Tibial artery (tissue), 4 donors: ENCODE data around the gene ONECUT2.
A peak's percentile ranks its signal among the peaks of the same experiment; 100 is the strongest.
"Not testable (repeated sequence)": the region's sequence is repeated elsewhere in the genome, so short reads cannot be mapped to it uniquely, and the experiment has no call there.

Source experiments
- DNase-seq, 2 donors: peaks; one replicate each; pipeline ENCODE4 v3.0.0-alpha.2; 2019
- H3K27ac ChIP-seq, 2 donors: fragments of 200-600 bp; sonication (generic) in 1 of 2; 1 replicate in 1 of 2; 2 replicates in 1 of 2; pipeline ENCODE4 v1.5.1; 2018 to 2019; ENCODE audit warnings: mild to moderate bottlenecking in 1 of 2
- H3K27me3 ChIP-seq, 2 donors: fragments of 200-600 bp; sonication (generic) in 1 of 2; one replicate each; pipeline versions ENCODE4 v1.5.1 to v1.6.0; 2016 to 2019
- H3K36me3 ChIP-seq, 3 donors: fragments of 200-600 bp; sonication (generic) in 2 of 3; one replicate each; pipeline ENCODE4 v1.5.1; 2016 to 2019; ENCODE audit warnings: mild to moderate bottlenecking in 2 of 3
- H3K4me1 ChIP-seq, 4 donors: fragments of 200-600 bp; sonication (generic) in 2 of 4; 1 replicate in 3 of 4; 2 replicates in 1 of 4; pipeline ENCODE4 v1.5.1; 2016 to 2019
- H3K4me3 ChIP-seq, 2 donors: fragments of 200-600 bp; sonication (generic) in 1 of 2; 1 replicate in 1 of 2; 2 replicates in 1 of 2; pipeline ENCODE4 v1.5.1; 2018 to 2019; ENCODE audit warnings: mild to moderate bottlenecking in 2 of 2
- H3K9me3 ChIP-seq, 3 donors: fragments of 200-600 bp; sonication (generic) in 1 of 3; one replicate each; pipeline ENCODE4 v1.5.1; 2016 to 2019
- intact Hi-C: fragments of 100-400 bp; cut with DNase I; formaldehyde crosslinking; loops from one replicate; pipeline ENCODE4 v1.15.0; 2023; ENCODE audit warnings: low total_unique reads
- TF ChIP-seq, protein P1 (sequence below), 2 experiments: fragments of 200-600 bp in 1 of 2; fragments of 450-650 bp in 1 of 2; IDR thresholded peaks; one replicate each; pipeline ENCODE4 v1.5.1; 2017 to 2019; ENCODE audit warnings: antibody characterized with exemption in 2 of 2, mild to moderate bottlenecking in 1 of 2, moderate library complexity in 1 of 2

ONECUT2 gene

GRCh38 chr18:57505231-57505630 lies 70.1 kb downstream of the ONECUT2 start:
- no peaks in the 10 kb centered on the region for H3K27me3 ChIP-seq
- no peaks in the 10 kb centered on the region for H3K36me3 ChIP-seq
- no peak overlapping the region for H3K4me3 ChIP-seq
- H3K9me3 ChIP-seq = no peaks in the 10 kb centered on the region
- no peak overlapping the region for H3K27ac ChIP-seq
- H3K4me1 ChIP-seq = peaks cover 0 to 20% (median 9%) of the 10 kb centered on the region in 4 donors
- no peak for DNase-seq
- intact Hi-C loops = no loop called here
- TF ChIP-seq, protein P1, sequence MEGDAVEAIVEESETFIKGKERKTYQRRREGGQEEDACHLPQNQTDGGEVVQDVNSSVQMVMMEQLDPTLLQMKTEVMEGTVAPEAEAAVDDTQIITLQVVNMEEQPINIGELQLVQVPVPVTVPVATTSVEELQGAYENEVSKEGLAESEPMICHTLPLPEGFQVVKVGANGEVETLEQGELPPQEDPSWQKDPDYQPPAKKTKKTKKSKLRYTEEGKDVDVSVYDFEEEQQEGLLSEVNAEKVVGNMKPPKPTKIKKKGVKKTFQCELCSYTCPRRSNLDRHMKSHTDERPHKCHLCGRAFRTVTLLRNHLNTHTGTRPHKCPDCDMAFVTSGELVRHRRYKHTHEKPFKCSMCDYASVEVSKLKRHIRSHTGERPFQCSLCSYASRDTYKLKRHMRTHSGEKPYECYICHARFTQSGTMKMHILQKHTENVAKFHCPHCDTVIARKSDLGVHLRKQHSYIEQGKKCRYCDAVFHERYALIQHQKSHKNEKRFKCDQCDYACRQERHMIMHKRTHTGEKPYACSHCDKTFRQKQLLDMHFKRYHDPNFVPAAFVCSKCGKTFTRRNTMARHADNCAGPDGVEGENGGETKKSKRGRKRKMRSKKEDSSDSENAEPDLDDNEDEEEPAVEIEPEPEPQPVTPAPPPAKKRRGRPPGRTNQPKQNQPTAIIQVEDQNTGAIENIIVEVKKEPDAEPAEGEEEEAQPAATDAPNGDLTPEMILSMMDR (IDR thresholded peaks at IDR 0.05) = no peak

DNA sequence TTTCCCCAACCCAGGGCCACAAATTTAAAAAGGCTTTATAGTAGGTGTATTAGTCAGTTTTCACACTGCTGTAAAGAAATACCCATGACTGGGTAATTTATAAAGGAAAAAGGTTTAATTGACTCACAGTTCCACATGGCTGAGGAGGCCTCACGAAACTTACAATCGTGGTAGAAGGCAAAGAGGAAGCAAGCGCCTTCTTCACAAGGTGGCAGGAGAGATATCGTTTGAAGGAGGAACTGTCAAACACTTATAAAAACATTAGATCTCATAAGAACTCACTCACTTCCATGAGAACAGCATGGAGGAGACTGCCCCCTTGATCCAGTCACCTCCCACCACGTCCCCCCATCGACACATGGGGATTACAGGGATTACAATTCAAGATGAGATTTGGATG lies 80.9 kb downstream of the ONECUT2 start:
- no peak overlapping the region for H3K4me3 ChIP-seq
- H3K36me3 ChIP-seq = no peaks in the 10 kb centered on the region
- DNase-seq = no peak
- H3K9me3 ChIP-seq = no peaks in the 10 kb centered on the region
- intact Hi-C loops = no loop called here
- no peaks in the 10 kb centered on the region for H3K4me1 ChIP-seq
- H3K27ac ChIP-seq = no peak overlapping the region
- peaks cover 0 to 11% of the 10 kb centered on the region in 2 donors for H3K27me3 ChIP-seq
- TF ChIP-seq, protein P1 (IDR thresholded peaks at IDR 0.05) = no peak

- TF ChIP-seq, protein P1 (IDR thresholded peaks at IDR 0.05) = no peak
- H3K4me3 ChIP-seq = no peak overlapping the region
- H3K9me3 ChIP-seq = no peaks in the 10 kb centered on the region
- H3K27ac ChIP-seq = no peak overlapping the region
- no peaks in the 10 kb centered on the region for H3K4me1 ChIP-seq
- DNase-seq = no peak
- H3K36me3 ChIP-seq = no peaks in the 10 kb centered on the region
- peaks cover 0 to 11% of the 10 kb centered on the region in 2 donors for H3K27me3 ChIP-seq
- intact Hi-C loops = no loop called here
Observed at GRCh38 chr18:57518533-57518932, 83.4 kb downstream of the ONECUT2 start.

- no peaks in the 10 kb centered on the region for H3K9me3 ChIP-seq
- H3K4me1 ChIP-seq = no peaks in the 10 kb centered on the region
- DNase-seq = no peak
- TF ChIP-seq, protein P1 (IDR thresholded peaks at IDR 0.05) = no peak
- intact Hi-C loops = no loop called here
- H3K4me3 ChIP-seq = no peak overlapping the region
- no peak overlapping the region for H3K27ac ChIP-seq
- no peaks in the 10 kb centered on the region for H3K36me3 ChIP-seq
- H3K27me3 ChIP-seq = peaks cover 0 to 11% of the 10 kb centered on the region in 2 donors
Observed at GRCh38 chr18:57519668-57520424, 84.7 kb downstream of the ONECUT2 start.

GRCh38 chr18:57522348-57522747 lies 87.2 kb downstream of the ONECUT2 start:
- H3K9me3 ChIP-seq, DNase-seq, intact Hi-C loops, H3K4me3 ChIP-seq, H3K36me3 ChIP-seq, H3K27ac ChIP-seq, H3K4me1 ChIP-seq: not testable (repeated sequence)
- H3K27me3 ChIP-seq = peaks cover 0 to 11% of the 10 kb centered on the region in 2 donors

DNA sequence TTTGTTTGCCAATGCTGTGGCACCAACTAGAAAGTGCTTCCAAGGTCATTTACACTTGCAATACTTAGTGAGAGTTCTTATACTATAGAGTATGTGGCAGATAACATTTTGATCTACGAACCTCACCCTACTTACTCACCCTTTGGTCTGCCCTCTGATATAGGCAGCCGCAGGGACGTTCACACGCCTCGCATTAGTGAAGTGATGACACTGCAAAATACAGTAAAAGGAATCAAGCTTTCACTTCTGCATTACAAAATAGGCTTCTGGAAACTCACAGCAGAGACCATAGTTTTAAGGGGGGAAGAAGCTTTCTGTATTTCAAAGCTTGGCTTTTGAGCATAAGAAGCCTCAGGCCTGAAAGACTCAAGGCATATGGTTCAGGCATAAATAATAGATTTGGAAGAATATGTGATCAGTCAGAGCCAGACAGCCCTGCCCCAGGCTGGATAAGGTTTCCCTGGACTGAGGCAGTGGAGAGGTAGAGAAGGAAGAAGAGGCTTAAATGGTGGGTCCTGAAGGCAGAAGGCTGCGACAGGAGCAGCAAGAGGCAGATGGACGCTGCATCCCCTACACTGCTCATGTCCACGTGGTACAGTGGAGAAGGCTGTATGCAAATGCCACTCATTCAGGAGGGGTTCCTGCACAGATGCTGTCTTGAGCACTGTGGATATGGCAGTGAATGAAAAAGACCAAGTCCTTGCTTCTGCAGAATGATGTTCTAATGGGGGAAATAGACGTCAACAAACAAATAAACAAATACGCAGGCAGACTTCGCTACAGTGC lies 88.2 kb downstream of the ONECUT2 start:
- peak in 1 of 2 donors; percentile 38 for DNase-seq
- intact Hi-C loops = no loop called here
- TF ChIP-seq, protein P1 (IDR thresholded peaks at IDR 0.05) = no peak

More for the DNA sequence above, 88.2 kb downstream of the ONECUT2 start:
- Histone ChIP-seq H3K4me3 (no peak overlapping the region), H3K4me1 (no peaks in the 10 kb centered on the region), H3K27me3 (peaks cover 0 to 3% of the 10 kb centered on the region in 2 donors), H3K36me3 (no peaks in the 10 kb centered on the region), H3K9me3 (no peaks in the 10 kb centered on the region), H3K27ac (no peak overlapping the region)
